B cell (primary cell): ENCODE data around the gene RBBP8NL.

Source experiments
- EZH2 ChIP-seq: IDR thresholded peaks from 2 replicates; pipeline ENCODE4 v1.6.1; 2012; ENCODE audit warnings: borderline replicate concordance, low read depth, mild to moderate bottlenecking, moderate library complexity, low read length; ENCODE audit not compliant: insufficient read depth, poor library complexity, severe bottlenecking
- TF ChIP-seq, protein P1 (sequence below): fragments of 200-600 bp; IDR thresholded peaks from one replicate; pipeline ENCODE4 v1.8.0; 2022; ENCODE audit warnings: antibody characterized with exemption, mild to moderate bottlenecking

DNA sequence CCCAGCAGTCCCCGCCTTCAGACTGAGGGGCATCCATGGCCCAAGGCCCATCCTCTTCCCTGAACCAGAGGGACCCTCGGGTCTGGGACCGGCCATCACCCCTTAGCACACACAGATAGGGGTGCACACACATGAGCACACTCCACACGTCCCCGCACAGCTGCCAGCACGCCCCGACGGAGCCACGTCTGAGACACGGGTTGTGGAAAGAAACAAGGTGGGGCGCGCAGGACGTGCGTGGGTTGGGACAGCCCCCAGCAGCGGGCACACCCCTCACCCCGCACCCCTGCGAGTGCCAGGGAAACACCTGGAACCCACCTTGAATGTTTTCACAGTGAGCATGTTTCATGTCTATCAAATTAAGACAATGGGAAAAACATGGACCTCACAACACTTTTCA, 42.0 kb upstream of the RBBP8NL start:
- TF ChIP-seq, protein P1, sequence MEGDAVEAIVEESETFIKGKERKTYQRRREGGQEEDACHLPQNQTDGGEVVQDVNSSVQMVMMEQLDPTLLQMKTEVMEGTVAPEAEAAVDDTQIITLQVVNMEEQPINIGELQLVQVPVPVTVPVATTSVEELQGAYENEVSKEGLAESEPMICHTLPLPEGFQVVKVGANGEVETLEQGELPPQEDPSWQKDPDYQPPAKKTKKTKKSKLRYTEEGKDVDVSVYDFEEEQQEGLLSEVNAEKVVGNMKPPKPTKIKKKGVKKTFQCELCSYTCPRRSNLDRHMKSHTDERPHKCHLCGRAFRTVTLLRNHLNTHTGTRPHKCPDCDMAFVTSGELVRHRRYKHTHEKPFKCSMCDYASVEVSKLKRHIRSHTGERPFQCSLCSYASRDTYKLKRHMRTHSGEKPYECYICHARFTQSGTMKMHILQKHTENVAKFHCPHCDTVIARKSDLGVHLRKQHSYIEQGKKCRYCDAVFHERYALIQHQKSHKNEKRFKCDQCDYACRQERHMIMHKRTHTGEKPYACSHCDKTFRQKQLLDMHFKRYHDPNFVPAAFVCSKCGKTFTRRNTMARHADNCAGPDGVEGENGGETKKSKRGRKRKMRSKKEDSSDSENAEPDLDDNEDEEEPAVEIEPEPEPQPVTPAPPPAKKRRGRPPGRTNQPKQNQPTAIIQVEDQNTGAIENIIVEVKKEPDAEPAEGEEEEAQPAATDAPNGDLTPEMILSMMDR = no peak
- no peak for TF ChIP-seq EZH2
